ENCODE measurements around the gene PRAMEF20. TPM values are rescaled to one million over a fixed set of nuclear protein-coding genes. Genes with fewer than 3 reads are reported as not detected.
"Not testable (repeated sequence)": the region's sequence is repeated elsewhere in the genome, so short reads cannot be mapped to it uniquely, and the experiment has no call there.

The PRAMEF20 gene
- total RNA-seq, result not detected

- not testable (repeated sequence) for H3K27me3 ChIP-seq (replicated peaks; ENCODE audit: insufficient read depth); DNase-seq (ENCODE audit: low spot score); H3K4me1 ChIP-seq (ENCODE audit: control insufficient read depth in 1 of 2, low read depth in 2 of 2); H3K4me3 ChIP-seq; H3K36me3 ChIP-seq; H3K27ac ChIP-seq; ATAC-seq (ENCODE audit: insufficient number of reproducible peaks, low FRiP score, low read depth); H3K9me3 ChIP-seq
Measured at GRCh38 chr1:13410150-13410549, at the start of gene PRAMEF20. TSS of gene PRAMEF20 (plus strand) at chr1:13410450. CDS start at chr1:13416355, 5,905 bp downstream.

GRCh38 chr1:13362364-13362763 lies 47.9 kb upstream of the PRAMEF20 start:
- not testable (repeated sequence) for H3K9me3 ChIP-seq; H3K27me3 ChIP-seq (replicated peaks; ENCODE audit: insufficient read depth); H3K4me1 ChIP-seq (ENCODE audit: control insufficient read depth in 1 of 2, low read depth in 2 of 2); H3K4me3 ChIP-seq; ATAC-seq (ENCODE audit: insufficient number of reproducible peaks, low FRiP score, low read depth); H3K36me3 ChIP-seq; H3K27ac ChIP-seq; DNase-seq (ENCODE audit: low spot score)

DNA sequence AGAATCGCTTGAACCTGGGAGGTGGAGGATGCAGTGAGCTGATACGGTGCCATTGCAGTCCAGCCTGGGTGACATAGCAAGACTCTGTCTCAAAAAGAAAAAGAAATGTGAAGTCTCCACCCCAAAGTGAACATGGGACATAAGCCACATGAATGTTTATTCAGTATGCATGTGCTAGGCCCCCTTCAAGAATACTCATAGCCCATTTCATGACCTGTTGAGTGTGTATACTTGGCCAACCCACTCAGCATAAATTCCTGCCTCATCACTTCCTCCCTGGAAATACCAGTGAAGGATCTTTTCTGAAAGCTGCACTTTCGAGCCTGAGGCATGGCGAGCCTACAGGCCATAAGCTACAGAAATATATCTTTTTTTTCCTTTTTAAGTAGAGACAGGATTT lies 45.3 kb upstream of the PRAMEF20 start:
- ATAC-seq (ENCODE audit: insufficient number of reproducible peaks, low FRiP score, low read depth); H3K9me3 ChIP-seq; H3K4me3 ChIP-seq; DNase-seq (ENCODE audit: low spot score); H3K27ac ChIP-seq; H3K36me3 ChIP-seq; H3K4me1 ChIP-seq (ENCODE audit: control insufficient read depth in 1 of 2, low read depth in 2 of 2); H3K27me3 ChIP-seq (replicated peaks; ENCODE audit: insufficient read depth): not testable (repeated sequence)

GRCh38 chr1:13366536-13366935 lies 43.7 kb upstream of the PRAMEF20 start:
- DNase-seq (ENCODE audit: low spot score); ATAC-seq (ENCODE audit: insufficient number of reproducible peaks, low FRiP score, low read depth); H3K27me3 ChIP-seq (replicated peaks; ENCODE audit: insufficient read depth); H3K9me3 ChIP-seq; H3K4me3 ChIP-seq; H3K4me1 ChIP-seq (ENCODE audit: control insufficient read depth in 1 of 2, low read depth in 2 of 2); H3K36me3 ChIP-seq; H3K27ac ChIP-seq: not testable (repeated sequence)

DNA sequence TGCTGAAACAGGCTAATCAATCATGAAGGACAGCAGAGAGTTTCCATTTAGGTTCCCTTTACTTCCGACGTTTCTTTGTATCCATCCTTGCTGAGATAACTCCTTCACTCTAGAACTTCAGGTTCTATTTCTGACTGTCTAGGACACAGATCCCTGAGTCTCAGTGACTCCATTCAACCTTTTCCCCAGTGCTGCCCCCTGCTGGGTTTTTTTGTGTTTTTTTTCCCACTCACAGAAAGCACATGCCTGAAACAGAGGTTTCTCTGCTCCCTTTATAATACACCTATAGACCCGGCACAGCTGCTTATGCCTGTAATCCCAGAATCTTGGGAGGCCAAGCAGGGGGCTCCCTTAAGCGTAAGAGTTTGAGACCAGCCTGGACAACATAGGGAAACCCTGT lies 41.7 kb upstream of the PRAMEF20 start:
- H3K27ac ChIP-seq; DNase-seq (ENCODE audit: low spot score); H3K4me1 ChIP-seq (ENCODE audit: control insufficient read depth in 1 of 2, low read depth in 2 of 2); H3K36me3 ChIP-seq; ATAC-seq (ENCODE audit: insufficient number of reproducible peaks, low FRiP score, low read depth); H3K4me3 ChIP-seq; H3K27me3 ChIP-seq (replicated peaks; ENCODE audit: insufficient read depth); H3K9me3 ChIP-seq: not testable (repeated sequence)

GRCh38 chr1:13378983-13379382 lies 31.3 kb upstream of the PRAMEF20 start:
- not testable (repeated sequence) for H3K4me1 ChIP-seq (ENCODE audit: control insufficient read depth in 1 of 2, low read depth in 2 of 2); H3K27me3 ChIP-seq (replicated peaks; ENCODE audit: insufficient read depth); H3K27ac ChIP-seq; H3K36me3 ChIP-seq; DNase-seq (ENCODE audit: low spot score); H3K4me3 ChIP-seq; H3K9me3 ChIP-seq; ATAC-seq (ENCODE audit: insufficient number of reproducible peaks, low FRiP score, low read depth)

DNA sequence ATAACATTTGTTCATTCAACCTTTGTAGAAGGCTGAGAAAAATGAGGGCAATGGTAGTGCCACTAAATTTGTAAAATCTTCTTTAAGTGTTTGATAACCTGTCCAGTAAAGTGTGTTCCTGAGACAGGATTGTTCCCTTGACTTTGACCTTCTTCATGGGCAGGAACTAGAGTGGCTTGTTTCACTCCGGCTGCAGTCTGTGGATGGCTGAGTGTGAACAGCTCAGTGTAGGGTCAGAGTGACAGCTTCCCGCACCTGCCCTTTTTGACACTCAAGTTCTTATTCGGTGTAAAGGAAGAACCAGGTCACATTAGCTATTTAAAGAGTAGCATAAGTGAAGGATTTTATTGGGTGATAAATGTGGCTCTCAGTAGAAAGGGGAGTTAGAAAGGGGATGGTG lies 29.9 kb upstream of the PRAMEF20 start:
- not testable (repeated sequence) for H3K27ac ChIP-seq; H3K9me3 ChIP-seq; H3K36me3 ChIP-seq; H3K4me3 ChIP-seq; H3K27me3 ChIP-seq (replicated peaks; ENCODE audit: insufficient read depth); ATAC-seq (ENCODE audit: insufficient number of reproducible peaks, low FRiP score, low read depth); H3K4me1 ChIP-seq (ENCODE audit: control insufficient read depth in 1 of 2, low read depth in 2 of 2); DNase-seq (ENCODE audit: low spot score)

- H3K4me1 ChIP-seq (ENCODE audit: control insufficient read depth in 1 of 2, low read depth in 2 of 2); H3K36me3 ChIP-seq; ATAC-seq (ENCODE audit: insufficient number of reproducible peaks, low FRiP score, low read depth); H3K4me3 ChIP-seq; H3K27me3 ChIP-seq (replicated peaks; ENCODE audit: insufficient read depth); DNase-seq (ENCODE audit: low spot score); H3K9me3 ChIP-seq; H3K27ac ChIP-seq: not testable (repeated sequence)
Measured at GRCh38 chr1:13389332-13389731, 20.9 kb upstream of the PRAMEF20 start, which contains the start of gene PRAMEF17. TSS of gene PRAMEF17 (plus strand) at chr1:13389632. CDS start at chr1:13389658, 26 bp downstream.

DNA sequence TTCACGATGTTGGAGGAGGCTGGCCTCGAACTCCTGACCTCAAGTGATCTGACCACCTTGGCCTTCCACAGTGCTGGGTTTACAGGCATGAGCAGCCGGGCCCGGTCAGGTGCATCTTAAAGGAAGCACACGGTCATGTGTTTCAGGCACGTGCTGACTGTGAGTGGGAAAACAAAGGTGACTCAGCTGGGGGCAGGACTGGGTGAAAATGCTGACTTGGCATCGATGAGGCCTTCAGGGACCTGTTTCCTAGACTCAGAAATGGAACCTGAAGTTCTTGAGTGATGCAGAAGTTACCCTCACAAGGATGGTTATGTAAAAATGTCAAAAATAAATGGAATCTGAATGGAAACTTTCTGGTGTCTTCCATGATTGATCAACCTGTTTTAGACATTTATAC lies 17.2 kb upstream of the PRAMEF20 start:
- ATAC-seq (ENCODE audit: insufficient number of reproducible peaks, low FRiP score, low read depth); H3K27ac ChIP-seq; H3K36me3 ChIP-seq; H3K27me3 ChIP-seq (replicated peaks; ENCODE audit: insufficient read depth); H3K4me1 ChIP-seq (ENCODE audit: control insufficient read depth in 1 of 2, low read depth in 2 of 2); DNase-seq (ENCODE audit: low spot score); H3K9me3 ChIP-seq; H3K4me3 ChIP-seq: not testable (repeated sequence)

DNA sequence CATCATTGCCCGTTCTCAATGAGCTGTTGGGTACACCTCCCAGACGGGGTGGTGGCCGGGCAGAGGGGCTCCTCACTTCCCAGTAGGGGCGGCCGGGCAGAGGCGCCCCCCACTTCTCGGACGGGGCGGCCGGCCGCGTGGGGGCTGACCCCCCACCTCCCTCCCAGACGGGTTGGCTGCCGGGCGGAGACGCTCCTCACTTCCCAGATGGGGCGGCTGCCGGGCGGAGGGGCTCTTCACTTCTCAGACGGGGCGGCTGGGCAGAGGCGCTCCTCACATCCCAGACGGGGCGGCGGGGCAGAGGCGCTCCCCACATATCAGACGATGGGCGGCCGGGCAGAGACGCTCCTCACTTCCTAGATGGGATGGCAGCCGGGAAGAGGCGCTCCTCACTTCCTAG lies 15.5 kb upstream of the PRAMEF20 start:
- not testable (repeated sequence) for ATAC-seq (ENCODE audit: insufficient number of reproducible peaks, low FRiP score, low read depth); H3K27ac ChIP-seq; DNase-seq (ENCODE audit: low spot score); H3K4me3 ChIP-seq; H3K4me1 ChIP-seq (ENCODE audit: control insufficient read depth in 1 of 2, low read depth in 2 of 2); H3K36me3 ChIP-seq; H3K27me3 ChIP-seq (replicated peaks; ENCODE audit: insufficient read depth); H3K9me3 ChIP-seq

DNA sequence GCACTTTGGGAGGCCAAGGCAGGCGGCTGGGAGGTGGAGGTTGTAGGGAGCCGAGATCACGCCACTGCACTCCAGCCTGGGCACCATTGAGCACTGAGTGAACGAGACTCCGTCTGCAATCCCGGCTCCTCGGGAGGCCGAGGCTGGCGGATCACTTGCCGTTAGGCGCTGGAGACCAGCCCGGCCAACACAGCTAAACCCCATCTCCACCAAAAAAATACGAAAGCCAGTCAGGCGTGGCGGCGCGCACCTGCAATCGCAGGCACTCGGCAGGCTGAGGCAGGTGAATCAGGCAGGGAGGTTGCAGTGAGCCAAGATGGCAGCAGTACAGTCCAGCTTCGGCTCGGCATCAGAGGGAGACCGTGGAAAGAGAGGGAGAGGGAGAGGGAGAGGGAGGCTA lies 14.9 kb upstream of the PRAMEF20 start:
- not testable (repeated sequence) for H3K36me3 ChIP-seq; H3K27ac ChIP-seq; DNase-seq (ENCODE audit: low spot score); H3K27me3 ChIP-seq (replicated peaks; ENCODE audit: insufficient read depth); H3K4me1 ChIP-seq (ENCODE audit: control insufficient read depth in 1 of 2, low read depth in 2 of 2); ATAC-seq (ENCODE audit: insufficient number of reproducible peaks, low FRiP score, low read depth); H3K4me3 ChIP-seq; H3K9me3 ChIP-seq
